Measurements from ENCODE around the gene MAPKBP1.

The MAPKBP1 gene

GRCh38 chr15:41809526-41810220 lies 35.4 kb downstream of the MAPKBP1 start:
- peak; percentile 70 for DNase-seq (ENCODE audit: low read depth)

- no peak for DNase-seq (ENCODE audit: low read depth)
Measured at GRCh38 chr15:41810651-41811431, 36.6 kb downstream of the MAPKBP1 start.

- peak; percentile 38 for DNase-seq (ENCODE audit: low read depth)
Measured at GRCh38 chr15:41811432-41812195, 37.3 kb downstream of the MAPKBP1 start.

DNA sequence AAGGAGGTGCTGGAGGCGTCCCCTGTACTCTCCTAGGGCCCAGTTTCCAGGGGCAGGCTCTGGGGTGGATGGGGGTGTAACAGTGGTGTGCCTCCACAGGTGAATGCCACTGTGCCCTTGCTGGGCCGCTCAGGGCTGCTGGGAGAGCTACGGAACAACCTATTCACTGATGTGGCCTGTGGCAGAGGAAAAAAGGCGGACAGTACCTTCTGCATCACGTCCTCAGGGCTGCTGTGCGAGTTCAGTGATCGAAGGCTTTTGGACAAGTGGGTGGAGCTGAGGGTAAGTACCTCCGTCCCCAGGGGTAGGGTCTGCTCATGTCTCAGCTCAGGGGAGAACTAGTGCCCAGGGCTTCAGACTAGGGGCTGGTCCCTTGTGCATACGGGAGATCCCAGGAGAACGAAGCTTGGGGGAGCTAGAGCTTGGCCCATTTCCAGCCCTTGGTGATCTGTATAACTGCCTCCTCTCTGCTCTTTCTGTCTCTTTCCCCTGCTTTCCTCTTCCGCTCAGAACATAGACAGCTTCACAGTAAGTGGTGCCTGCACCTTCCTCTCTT lies 38.6 kb downstream of the MAPKBP1 start:
- DNase-seq (ENCODE audit: low read depth): no peak

- no peak for DNase-seq (ENCODE audit: low read depth)
Measured at GRCh38 chr15:41813426-41813825, 39.1 kb downstream of the MAPKBP1 start.

GRCh38 chr15:41814534-41814933 lies 40.2 kb downstream of the MAPKBP1 start:
- no peak for DNase-seq (ENCODE audit: low read depth)

DNA sequence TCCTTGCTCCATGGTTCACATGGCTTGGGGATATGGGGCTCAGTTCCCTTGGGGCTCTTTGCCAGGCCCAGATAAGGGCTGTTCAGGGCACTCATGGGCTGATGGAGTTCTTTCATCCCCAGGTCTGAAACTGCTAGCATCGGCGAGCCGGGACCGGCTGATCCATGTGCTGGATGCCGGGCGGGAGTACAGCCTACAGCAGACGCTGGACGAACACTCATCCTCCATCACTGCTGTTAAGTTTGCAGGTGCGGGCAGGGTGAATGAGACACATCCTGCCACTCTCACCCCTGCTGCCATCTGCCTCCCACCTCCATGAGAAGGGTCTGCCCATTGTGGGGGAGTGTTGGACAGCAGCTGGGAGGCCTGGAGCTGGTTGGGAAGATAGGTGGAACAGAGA lies 42.5 kb downstream of the MAPKBP1 start:
- DNase-seq (ENCODE audit: low read depth): no peak

GRCh38 chr15:41817327-41817726 lies 43.0 kb downstream of the MAPKBP1 start:
- DNase-seq (ENCODE audit: low read depth): no peak

GRCh38 chr15:41817781-41818180 lies 43.5 kb downstream of the MAPKBP1 start:
- DNase-seq (ENCODE audit: low read depth): no peak

GRCh38 chr15:41819455-41820050 lies 45.3 kb downstream of the MAPKBP1 start:
- no peak for DNase-seq (ENCODE audit: low read depth)

GRCh38 chr15:41820791-41821423 lies 46.6 kb downstream of the MAPKBP1 start:
- no peak for DNase-seq (ENCODE audit: low read depth)

DNA sequence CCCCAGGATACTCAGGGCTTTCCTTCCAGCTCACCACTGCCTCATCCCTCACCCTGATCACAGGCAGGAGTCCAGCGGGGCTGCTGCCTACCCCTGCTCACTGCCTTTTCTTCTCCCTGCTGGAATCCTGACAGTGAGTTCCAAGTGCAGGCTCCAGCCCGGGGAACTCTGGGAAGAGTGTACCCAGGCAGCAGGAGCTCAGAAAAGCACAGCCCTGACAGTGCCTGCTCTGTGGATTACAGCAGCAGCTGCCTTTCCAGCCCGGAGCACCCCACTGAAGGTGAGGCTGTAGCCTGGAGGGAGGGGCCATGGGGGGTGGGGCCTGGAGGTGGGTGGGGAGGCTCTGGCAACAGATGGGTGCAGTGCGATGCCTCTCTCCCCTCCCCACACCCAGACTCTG lies 47.5 kb downstream of the MAPKBP1 start:
- DNase-seq (ENCODE audit: low read depth): no peak

DNA sequence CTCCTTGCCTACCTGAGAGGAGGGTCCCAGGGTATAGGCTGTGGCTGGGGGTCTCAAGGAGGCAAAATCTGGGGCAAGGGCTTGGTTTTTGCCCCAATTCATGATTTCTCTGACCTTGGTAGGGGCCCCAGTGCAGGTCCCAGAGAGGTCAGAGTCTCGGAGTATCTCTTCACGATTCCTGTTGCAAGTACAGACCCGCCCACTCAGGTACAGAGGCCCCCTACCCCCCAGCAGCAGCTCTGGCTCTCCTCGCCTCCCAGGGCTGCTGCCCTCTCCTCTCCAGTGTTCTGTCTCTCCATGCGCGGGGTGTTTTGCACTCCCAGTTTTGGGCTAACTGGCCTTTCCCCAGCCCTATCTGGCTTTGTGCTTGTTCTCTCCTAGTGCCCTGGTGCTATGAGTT lies 48.2 kb downstream of the MAPKBP1 start:
- no peak for DNase-seq (ENCODE audit: low read depth)

DNA sequence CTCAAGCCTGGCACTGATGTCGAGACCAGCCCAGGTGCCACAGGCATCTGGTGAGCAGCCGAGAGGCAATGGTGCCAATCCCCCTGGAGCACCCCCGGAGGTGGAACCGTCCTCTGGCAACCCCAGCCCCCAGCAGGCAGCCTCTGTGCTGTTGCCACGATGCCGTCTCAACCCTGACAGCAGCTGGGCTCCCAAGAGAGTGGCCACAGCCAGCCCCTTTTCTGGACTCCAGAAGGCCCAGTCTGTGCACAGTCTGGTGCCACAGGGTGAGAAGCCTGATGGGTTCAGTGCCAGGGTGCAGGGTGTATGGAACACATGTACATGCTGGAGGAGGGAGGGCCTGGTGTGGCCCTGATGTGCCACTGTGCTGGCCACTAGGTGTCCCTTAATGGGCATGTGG lies 48.7 kb downstream of the MAPKBP1 start:
- no peak for DNase-seq (ENCODE audit: low read depth)

- DNase-seq (ENCODE audit: low read depth): no peak
Measured at GRCh38 chr15:41823502-41823901, 49.2 kb downstream of the MAPKBP1 start.

- DNase-seq (ENCODE audit: low read depth): no peak
Measured at GRCh38 chr15:41824062-41824745, 49.9 kb downstream of the MAPKBP1 start.

GRCh38 chr15:41825145-41825544 lies 50.9 kb downstream of the MAPKBP1 start:
- no peak for DNase-seq (ENCODE audit: low read depth)

GRCh38 chr15:41825572-41826535 lies 51.6 kb downstream of the MAPKBP1 start:
- no peak for DNase-seq (ENCODE audit: low read depth)

DNA sequence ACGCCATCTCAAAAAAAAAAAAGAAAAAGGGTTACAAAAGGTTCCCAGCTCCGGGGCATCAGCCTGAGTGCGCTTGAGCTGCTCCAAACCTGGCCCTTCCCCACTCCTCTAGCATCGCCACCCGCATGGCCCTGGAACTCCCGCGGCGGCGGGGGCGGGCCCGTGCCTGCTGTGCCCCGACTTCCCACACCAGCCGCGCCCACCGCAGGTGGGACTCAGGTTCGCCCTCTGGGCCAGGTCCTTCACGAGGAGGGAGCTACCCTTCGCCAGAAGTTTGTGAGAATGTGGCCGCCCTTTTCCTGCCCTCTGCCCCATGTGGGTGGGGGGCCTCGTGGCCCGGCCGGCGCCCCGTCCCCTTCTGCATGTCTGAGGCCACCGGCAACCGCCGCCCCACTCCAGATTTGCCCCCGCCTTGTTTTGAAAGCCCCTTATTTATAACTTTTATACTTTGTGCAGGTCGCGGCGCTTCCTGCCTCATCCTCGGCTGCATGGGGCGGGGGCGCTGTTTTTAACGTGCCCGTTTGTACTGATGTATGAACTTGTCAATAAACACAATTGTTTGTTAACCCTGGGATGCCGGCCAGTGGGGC lies 53.1 kb downstream of the MAPKBP1 start:
- no peak for DNase-seq (ENCODE audit: low read depth)

Data from CMK (cell line).